SU-DHL-6 (cell line): Measurements from ENCODE around the gene SIK2.

Experiments used
- CTCF ChIP-seq: fragments of 200-600 bp; sonication (generic); IDR thresholded peaks from one replicate; pipeline ENCODE4 v1.5.1; 2017; ENCODE audit warnings: antibody characterized with exemption, mild to moderate bottlenecking, low read length, moderate library complexity; ENCODE audit not compliant: insufficient read depth, poor library complexity, severe bottlenecking
- EZH2phosphoT487 ChIP-seq: fragments of 200-600 bp; sonication (generic), shearing (Covaris generic); conservative IDR thresholded peaks from 2 replicates; pipeline ENCODE4 v1.6.1; 2018; ENCODE audit warnings: mild to moderate bottlenecking, antibody characterized with exemption, low read length, moderate library complexity, mixed read lengths

GRCh38 chr11:111634981-111635705, 32.9 kb downstream of the SIK2 start:
- TF ChIP-seq CTCF: no peak
- no peak for TF ChIP-seq EZH2phosphoT487
